Psoas muscle (tissue), 8 donors: ENCODE data around the gene PCDHA10. TPM values are rescaled to one million over a fixed set of nuclear protein-coding genes. Genes with fewer than 3 reads are reported as not detected.

Source experiments
- ATAC-seq, 4 donors: fragments of 200-7000 bp; cut with Tn5 transposase; one replicate each; pipeline ENCODE4 v1.9.1; 2020; ENCODE audit warnings: moderate library complexity in 3 of 4, mild to moderate bottlenecking in 2 of 4
- DNase-seq, 2 donors: peaks; one replicate each; pipeline ENCODE4 v3.0.0-alpha.2; 2020
- H3K27ac ChIP-seq: fragments of 200-600 bp; one replicate; pipeline ENCODE4 v1.8.0; 2022
- H3K27me3 ChIP-seq, 3 donors: fragments of 200-600 bp in 1 of 3; one replicate each; pipeline versions ENCODE4 v1.6.1 to v1.8.0; 2013 to 2022; ENCODE audit warnings: low read length in 2 of 3, mild to moderate bottlenecking in 2 of 3, moderate library complexity in 1 of 3; ENCODE audit not compliant: insufficient read depth in 3 of 3
- H3K36me3 ChIP-seq, 2 donors: fragments of 200-600 bp in 1 of 2; one replicate each; pipeline versions ENCODE4 v1.6.1 to v1.8.0; 2013 to 2022; ENCODE audit warnings: low read depth in 1 of 2, mild to moderate bottlenecking in 1 of 2, moderate library complexity in 1 of 2; ENCODE audit not compliant: insufficient read depth in 1 of 2
- H3K4me1 ChIP-seq: fragments of 200-600 bp; one replicate; pipeline ENCODE4 v1.8.0; 2022
- H3K4me3 ChIP-seq: fragments of 200-600 bp; one replicate; pipeline ENCODE4 v1.8.0; 2022; ENCODE audit warnings: mild to moderate bottlenecking
- H3K9me3 ChIP-seq: fragments of 200-600 bp; one replicate; pipeline ENCODE4 v1.8.0; 2022
- whole genome bisulfite sequencing, 3 donors: extraction: QIAGEN DNeasy Blood & Tissue Kit; methylation state at CpG; one replicate each; pipeline versions ENCODE4 v1.1.6 to v1.1.7; 2013; 5-methylcytosine and 5-hydroxymethylcytosine counted together
- intact Hi-C, 2 donors: fragments of 100-400 bp; cut with DNase I; formaldehyde crosslinking; loops; one replicate each; pipeline versions ENCODE4 v1.11.0 to v1.14.2; 2022
- polyA plus RNA-seq, 3 donors: library from polyadenylated mRNA; stranded (reverse); fragments of 200-250 nt; gene quantifications; one replicate each; pipeline ENCODE4 v1.2.3, GENCODE V29; 2013
- total RNA-seq, 4 donors: library from RNA; stranded (reverse); fragmentation: NEBNext Ultra II Directional in 2 of 4; extraction: Animal tissue kit (Norgen Biotek cat#: 25700) in 2 of 4; gene quantifications; one replicate each; pipeline versions ENCODE4 v1.2.1 to v1.2.4, GENCODE V29; 2021 to 2023
- TF ChIP-seq, protein P1 (sequence below): fragments of 200-600 bp; IDR thresholded peaks from one replicate; pipeline ENCODE4 v1.8.0; 2022; ENCODE audit warnings: antibody characterized with exemption
- donor health status: healthy with polysubstance abuse.
- donor health status: DM: no; HTN: no; CAD: no; lungs with moderate emphysema.
- donor health status: Bipolar disorder and iron deficiency.
- donor health status: healthy.
- donor health status: DM: yes; HTN: yes; CAD: no.
- donor health status: DM: no; HTN: no; CAD: no.
- donor health status: DM: no; HTN: no; CAD: no.
- donor health status: DM: yes; HTN: yes; CAD: no.

Gene PCDHA10
- total and polyA plus RNA-seq, 7 donors: 0.05 to 0.12 (median 0.11) TPM; not detected in 4

DNA sequence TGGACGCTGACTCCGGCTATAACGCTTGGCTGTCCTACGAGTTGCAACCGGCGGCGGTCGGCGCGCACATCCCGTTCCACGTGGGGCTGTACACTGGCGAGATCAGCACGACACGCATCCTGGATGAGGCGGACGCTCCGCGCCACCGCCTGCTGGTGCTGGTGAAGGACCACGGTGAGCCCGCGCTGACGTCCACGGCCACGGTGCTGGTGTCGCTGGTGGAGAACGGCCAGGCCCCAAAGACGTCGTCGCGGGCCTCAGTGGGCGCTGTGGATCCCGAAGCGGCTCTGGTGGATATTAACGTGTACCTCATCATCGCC, 21.5 kb downstream of the PCDHA10 start:
- H3K9me3 ChIP-seq: peaks cover 4% of the 10 kb centered on the region
- DNase-seq (no peak), ATAC-seq (no peak)
- H3K36me3 ChIP-seq: no peaks in the 10 kb centered on the region
- intact Hi-C loops: no loop called here
- peaks cover 0 to 42% (median 2%) of the 10 kb centered on the region in 3 donors for H3K27me3 ChIP-seq
- TF ChIP-seq, protein P1, sequence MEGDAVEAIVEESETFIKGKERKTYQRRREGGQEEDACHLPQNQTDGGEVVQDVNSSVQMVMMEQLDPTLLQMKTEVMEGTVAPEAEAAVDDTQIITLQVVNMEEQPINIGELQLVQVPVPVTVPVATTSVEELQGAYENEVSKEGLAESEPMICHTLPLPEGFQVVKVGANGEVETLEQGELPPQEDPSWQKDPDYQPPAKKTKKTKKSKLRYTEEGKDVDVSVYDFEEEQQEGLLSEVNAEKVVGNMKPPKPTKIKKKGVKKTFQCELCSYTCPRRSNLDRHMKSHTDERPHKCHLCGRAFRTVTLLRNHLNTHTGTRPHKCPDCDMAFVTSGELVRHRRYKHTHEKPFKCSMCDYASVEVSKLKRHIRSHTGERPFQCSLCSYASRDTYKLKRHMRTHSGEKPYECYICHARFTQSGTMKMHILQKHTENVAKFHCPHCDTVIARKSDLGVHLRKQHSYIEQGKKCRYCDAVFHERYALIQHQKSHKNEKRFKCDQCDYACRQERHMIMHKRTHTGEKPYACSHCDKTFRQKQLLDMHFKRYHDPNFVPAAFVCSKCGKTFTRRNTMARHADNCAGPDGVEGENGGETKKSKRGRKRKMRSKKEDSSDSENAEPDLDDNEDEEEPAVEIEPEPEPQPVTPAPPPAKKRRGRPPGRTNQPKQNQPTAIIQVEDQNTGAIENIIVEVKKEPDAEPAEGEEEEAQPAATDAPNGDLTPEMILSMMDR: no peak
- no peak overlapping the region for H3K4me3 ChIP-seq
- H3K27ac ChIP-seq: no peak overlapping the region
- no peaks in the 10 kb centered on the region for H3K4me1 ChIP-seq
- WGBS, 3 donors: 36 to 47% (median 42%) methylated on average over 37 of the region's 37 CpGs

DNA sequence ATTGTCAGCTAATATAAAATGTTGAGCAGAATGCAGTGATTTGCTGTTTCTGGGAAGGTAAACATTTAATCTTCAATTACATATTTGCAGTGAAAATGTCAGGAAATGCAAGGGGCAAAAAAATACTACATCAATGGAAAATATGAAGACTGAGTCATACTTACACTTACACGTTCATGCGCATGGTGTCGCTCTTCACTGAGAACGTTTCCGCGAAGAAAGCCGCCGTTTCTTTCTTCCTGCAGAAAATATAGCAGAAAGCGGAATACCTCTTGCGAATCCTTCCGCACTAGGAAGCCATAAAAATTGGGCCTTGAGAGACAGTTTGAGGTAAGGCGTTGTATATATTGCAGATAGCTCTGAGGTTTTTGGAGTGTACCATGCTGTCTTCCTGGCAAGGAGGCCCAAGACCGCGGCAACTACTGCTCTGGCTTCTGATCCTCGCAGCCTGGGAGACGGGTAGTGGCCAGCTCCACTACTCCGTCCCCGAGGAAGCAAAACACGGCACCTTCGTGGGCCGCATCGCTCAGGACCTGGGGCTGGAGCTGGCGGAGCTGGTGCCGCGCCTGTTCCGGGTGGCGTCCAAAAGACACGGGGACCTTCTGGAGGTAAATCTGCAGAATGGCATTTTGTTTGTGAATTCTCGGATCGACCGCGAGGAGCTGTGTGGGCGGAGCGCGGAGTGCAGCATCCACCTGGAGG, 26.3 kb downstream of the PCDHA10 start, which contains the start of gene PCDHA13:
PCDHA13 (plus strand) TSS at position 236 of the 702 bp plus-strand sequence; CDS start at position 381, 145 bp downstream.
- no peak for ATAC-seq
- intact Hi-C loops: no loop called here
- Histone ChIP-seq H3K9me3 (peaks cover 4% of the 10 kb centered on the region), H3K4me1 (no peaks in the 10 kb centered on the region), H3K36me3 (no peaks in the 10 kb centered on the region), H3K4me3 (no peak within 1 kb of the TSS), H3K27ac (no peak within 1 kb of the TSS), H3K27me3 (peaks cover 0 to 15% (median 2%) of the 10 kb centered on the region in 3 donors)
- no peak for DNase-seq
- WGBS, 3 donors: 9 to 13% (median 11%) methylated on average over 29 to 33 of the region's 35 CpGs
- TF ChIP-seq, protein P1: no peak

DNA sequence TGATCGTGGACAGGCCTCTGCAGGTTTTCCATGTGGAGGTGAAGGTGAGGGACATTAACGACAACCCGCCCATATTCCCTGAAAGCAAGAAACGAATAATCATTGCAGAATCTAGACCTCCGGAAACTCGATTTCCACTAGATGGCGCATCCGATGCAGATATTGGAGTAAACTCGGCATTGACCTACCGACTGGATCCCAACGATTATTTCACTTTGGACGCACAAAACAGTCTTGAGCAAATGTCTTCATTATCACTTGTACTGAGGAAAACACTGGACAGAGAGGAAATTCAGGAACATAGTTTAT, 26.8 kb downstream of the PCDHA10 start:
- H3K4me1 ChIP-seq: no peaks in the 10 kb centered on the region
- no peak overlapping the region for H3K27ac ChIP-seq
- H3K36me3 ChIP-seq: no peaks in the 10 kb centered on the region
- TF ChIP-seq, protein P1: no peak
- no peak for ATAC-seq
- DNase-seq: no peak
- peaks cover under 1% of the 10 kb centered on the region for H3K9me3 ChIP-seq
- 10 to 19% (median 16%) methylated on average over 12 of the region's 12 CpGs for WGBS, 3 donors
- intact Hi-C loops: no loop called here
- H3K27me3 ChIP-seq: peaks cover 0 to 14% (median 2%) of the 10 kb centered on the region in 3 donors
- no peak overlapping the region for H3K4me3 ChIP-seq

GRCh38 chr5:140883373-140883772, 27.7 kb downstream of the PCDHA10 start:
- DNase-seq (peak in 1 of 2 donors; percentile 46), ATAC-seq (no peak)
- Histone ChIP-seq H3K4me1 (no peaks in the 10 kb centered on the region), H3K27me3 (peaks cover 0 to 8% (median 2%) of the 10 kb centered on the region in 3 donors), H3K9me3 (no peaks in the 10 kb centered on the region), H3K4me3 (no peak overlapping the region), H3K36me3 (no peaks in the 10 kb centered on the region), H3K27ac (no peak overlapping the region)
- WGBS, 3 donors: 25 to 43% (median 41%) methylated on average over 41 of the region's 41 CpGs
- intact Hi-C loops: no loop called here
- TF ChIP-seq, protein P1: no peak
